NCI-H2196 (cell line): ENCODE data around the gene METTL2B.

Experiments
- DNase-seq: peaks from one replicate; lab custom pipeline; 2025; ENCODE audit not compliant: unreplicated experiment; lab: John Stamatoyannopoulos, UW

METTL2B gene, protein sequence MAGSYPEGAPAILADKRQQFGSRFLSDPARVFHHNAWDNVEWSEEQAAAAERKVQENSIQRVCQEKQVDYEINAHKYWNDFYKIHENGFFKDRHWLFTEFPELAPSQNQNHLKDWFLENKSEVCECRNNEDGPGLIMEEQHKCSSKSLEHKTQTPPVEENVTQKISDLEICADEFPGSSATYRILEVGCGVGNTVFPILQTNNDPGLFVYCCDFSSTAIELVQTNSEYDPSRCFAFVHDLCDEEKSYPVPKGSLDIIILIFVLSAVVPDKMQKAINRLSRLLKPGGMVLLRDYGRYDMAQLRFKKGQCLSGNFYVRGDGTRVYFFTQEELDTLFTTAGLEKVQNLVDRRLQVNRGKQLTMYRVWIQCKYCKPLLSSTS

DNA sequence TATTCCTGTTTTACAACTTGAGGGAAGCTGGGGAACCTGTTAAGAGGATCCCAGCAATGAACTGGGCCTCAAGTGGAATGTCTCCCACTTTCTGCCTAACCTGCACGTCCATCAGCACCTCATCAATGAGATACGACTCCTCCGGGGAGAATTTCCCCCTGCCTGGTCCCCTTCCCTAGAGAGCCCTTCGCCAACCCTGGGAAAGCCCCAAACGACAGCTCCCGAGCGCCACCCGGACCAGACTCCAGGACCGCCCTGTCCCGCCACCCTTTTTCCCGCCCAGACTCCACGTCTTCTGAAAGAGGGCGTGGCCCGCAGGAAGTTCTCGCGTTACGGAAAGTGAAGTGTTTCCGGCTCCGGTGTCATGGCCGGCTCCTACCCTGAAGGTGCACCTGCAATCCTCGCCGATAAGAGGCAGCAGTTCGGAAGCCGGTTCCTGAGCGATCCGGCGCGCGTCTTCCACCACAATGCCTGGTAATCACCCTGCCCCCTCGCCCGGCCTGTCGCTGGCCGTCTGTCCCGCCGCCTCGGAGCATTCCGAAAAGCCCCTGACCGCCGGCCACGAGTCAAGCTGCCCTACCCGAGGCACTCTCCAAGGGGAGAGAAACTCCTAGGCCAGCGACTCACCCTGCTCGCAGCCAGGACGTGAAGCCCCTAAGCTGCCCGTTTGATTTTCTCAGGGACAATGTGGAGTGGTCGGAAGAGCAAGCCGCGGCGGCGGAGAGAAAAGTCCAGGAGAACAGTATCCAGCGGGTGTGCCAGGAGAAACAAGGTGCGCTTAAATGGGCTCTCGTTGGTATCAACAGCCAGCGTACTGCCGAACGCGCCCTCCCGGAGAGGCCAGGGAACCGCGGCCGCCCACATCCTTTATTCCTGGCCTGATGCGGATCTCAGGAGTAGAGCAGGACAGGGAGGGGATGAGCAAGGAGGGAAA is at the start of gene METTL2B:
Gene METTL2B, plus strand, starts transcription at position 347 of the 934 bp plus-strand sequence. Its CDS starts 18 bp downstream, at position 365.
- peak; percentile 95 for DNase-seq

GRCh38 chr7:128427289-128427891 is 49.2 kb upstream of the METTL2B start:
- peak; percentile 73 for DNase-seq

DNA sequence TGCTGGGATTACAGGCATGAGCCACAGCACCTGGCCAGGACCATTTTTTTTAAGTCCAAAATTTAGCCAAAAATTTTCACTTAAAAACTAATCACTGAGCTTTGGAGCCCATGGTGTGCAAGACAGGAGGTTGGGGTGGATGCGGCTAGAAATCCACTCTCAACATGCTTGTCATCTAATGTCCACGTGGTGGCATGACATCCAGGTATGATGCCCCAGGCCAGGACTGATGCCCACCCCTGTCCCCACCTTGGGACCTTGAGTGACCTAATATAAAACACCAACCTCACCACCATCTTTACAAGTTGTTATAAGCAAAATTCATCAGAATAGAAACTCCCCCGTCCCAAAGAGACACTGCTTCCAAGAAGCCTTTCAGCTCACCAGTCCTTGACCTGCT is 46.3 kb upstream of the METTL2B start:
- no peak for DNase-seq

- no peak for DNase-seq
Observed at GRCh38 chr7:128431221-128431620, 45.3 kb upstream of the METTL2B start.

DNA sequence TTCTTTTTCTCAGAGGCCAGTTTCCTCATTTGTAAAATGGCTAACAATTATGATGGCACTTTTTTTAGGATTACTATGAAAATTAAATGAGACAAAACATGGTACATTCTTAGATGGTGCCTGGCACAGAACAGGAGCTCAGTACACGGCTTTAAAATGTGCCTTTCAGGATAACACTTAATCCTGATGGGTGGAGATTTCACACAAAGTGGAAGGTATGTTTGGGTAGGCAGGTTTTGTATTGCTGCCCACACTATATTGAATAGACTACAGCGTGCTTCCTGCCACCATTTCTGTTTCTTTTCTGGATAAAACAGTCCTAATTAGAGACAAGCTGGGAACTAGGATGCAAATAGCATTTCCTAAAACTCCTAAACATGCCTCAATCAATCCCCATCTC is 44.8 kb upstream of the METTL2B start:
- DNase-seq = no peak

DNA sequence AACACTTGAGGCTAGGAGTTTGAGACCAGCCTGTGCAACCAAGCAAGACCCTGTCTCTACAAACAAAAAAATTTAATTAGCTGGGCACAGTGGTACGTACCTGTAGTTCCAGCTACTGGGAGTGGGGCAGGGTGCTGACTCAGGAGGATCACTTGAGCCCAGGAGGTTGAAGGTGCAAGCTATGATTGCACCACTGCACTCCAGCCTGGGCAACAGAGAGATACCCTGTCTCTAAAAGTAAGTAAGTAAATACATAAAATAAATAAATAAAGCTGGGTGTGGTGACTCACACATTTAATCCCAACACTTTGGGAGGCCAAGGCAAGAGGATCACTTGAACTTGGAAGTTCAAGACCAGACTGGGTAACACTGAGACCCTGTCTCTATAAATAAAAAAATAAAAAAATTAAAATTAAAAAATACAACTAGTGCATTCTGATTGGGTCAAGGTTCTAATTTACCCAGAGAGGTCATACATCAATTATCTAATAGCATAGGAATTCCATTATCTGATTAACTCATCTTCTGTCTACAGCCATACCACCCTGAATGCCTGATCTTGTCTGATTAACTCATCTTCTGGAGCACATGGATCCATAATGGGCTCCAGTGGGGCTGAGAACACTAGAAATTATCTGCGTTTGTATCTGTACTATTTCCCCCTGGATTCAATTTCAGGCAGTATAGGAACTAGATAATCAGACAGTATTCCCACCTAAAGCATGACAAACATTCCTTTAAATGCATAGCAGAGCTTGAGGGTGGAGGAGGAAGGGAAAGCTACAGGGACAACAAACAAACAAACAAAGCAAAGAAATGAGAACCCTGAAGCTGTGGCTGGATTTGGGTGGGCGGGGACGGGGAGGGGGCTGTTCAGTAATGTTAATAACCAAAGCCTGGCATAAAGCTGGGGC is 41.9 kb upstream of the METTL2B start:
- DNase-seq = no peak

DNA sequence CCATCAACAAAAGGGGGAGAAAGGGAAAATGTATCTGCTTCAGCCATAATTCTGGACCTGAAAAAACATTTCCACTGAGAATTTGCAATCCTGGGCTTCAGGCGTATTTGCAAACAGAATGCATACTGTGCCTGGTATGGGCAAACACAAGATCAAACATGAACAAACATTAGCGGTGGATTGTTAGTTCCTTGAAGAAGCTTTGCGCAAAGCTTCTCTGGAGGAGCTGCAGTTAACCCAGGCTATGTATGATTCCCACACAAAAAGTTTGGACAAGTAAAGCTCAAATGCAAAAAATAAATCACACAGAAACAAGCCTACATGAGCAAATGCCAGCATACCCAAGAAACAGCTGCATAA is 41.2 kb upstream of the METTL2B start:
- DNase-seq = no peak

DNA sequence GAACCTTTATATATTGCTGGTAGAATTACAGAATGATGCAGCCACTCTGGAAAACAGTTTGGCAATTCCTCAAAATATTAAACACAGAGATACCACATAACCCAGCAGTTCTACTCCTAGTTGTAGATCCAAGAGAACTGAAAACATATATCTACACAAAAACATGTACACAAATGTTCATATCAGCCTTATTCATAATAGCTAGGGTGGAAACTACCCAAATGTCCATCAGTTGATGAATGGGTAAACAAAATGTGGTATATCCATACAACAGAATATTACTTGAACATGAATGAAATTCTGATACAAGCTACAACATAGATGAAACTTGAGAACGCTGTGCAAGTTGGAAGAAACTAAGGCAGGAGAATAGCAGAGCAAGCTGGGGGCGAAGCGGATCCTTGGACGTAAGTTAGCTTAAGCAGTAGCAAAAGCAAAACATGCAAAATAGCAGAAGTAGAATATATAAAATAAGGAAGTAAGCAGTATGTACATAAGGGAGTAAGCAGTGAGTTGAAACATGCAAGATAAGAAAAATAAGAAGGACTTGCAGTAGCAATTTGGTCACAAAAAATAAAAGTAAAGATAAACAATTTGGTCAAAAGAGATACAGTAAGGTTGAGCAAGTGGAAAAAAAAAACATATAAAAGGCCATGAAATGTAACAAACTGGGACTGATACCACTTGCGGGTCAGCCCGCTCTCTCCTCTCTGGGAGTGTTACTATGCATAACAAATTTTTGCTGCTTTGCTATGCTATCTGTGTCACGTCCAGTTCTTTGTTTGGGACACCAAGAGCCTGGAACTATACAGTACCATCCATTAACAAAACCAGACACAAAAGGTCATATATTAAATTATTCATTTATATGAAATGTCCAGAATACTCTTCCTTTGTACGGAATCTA is 38.9 kb upstream of the METTL2B start:
- DNase-seq = no peak

- no peak for DNase-seq
Observed at GRCh38 chr7:128442356-128442755, 34.2 kb upstream of the METTL2B start.

DNA sequence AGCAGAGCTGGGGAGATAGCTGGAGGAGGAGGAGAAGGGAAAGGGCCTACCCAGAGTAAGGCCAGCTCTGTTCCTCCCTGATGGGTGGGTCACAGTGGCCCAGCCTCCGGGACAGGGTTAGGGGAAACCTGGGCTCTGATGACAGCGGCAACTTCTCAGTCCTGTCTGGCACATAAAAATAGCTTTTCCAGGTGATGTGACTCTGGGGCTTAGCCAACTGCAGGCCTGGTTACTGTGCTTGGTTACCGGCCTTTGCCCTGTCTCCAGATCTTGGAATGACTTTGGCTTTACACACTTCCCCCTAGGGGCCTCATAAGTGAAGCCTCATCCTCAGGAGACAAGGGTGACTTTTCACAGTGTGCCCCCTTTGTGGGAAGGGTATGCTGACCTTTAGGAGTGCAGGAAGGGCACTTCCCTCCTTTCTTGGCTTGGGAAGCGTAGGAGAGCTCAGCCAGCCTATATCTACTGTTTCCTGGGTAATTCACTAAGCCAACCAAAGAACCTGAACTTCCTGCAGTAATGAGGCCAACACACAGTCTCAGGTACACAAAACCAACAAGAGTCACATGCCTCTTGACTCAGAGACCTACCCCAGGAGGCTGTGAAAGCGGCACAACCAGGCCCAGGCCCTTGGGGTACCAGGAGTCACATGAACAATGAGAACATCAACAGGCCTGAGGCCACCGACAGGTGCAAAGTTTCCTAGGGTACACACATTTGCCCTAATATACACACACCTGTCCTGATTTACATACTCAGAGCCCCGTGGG is 32.5 kb upstream of the METTL2B start:
- DNase-seq = no peak

DNA sequence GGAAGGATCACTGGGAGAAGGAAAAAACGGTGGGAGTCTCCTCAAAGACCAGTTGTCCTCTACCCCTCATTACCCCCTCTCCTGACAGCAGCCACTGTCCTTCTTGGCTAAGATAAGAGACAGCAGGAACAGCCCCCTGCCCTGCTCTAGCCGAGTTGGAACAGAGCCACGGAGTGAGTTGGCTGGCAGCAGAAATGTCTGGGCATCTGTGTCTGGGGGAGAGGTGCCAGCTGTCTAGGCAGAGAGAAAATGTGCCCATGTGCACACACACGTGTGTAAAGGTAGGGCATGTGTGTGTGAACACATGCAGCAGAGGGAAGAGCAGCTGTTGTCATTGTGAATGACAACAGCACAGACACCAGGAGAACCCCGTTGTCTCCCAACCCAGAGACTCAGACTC is 30.2 kb upstream of the METTL2B start:
- DNase-seq = no peak

GRCh38 chr7:128447941-128448564 is 28.5 kb upstream of the METTL2B start:
- DNase-seq = no peak

DNA sequence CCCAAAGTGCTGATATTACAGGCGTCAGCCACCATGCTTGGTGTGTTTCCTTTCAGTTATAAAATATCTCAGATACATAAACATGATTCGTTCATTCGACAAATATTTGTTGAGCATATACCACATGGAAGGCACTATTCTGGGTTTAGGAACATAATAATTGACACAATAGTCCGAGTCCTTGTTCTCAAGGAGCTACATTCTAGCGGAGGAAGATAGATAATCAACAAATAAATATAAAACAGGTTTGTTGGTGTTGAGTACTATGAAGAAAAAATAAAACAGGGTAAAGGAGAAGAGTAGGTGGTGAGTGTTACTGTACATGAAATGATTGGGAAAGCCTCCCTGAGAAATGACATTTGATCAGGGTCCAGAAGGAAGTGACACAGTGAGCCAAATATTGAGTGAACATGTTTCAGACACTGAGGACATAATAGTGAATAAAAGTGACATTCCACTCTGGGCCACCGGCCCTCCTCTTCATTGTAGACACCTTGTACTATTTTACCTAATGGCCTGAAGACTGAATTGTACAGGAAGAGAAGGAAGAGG is 27.7 kb upstream of the METTL2B start:
- no peak for DNase-seq

GRCh38 chr7:128450409-128450808 is 26.1 kb upstream of the METTL2B start:
- DNase-seq = no peak

DNA sequence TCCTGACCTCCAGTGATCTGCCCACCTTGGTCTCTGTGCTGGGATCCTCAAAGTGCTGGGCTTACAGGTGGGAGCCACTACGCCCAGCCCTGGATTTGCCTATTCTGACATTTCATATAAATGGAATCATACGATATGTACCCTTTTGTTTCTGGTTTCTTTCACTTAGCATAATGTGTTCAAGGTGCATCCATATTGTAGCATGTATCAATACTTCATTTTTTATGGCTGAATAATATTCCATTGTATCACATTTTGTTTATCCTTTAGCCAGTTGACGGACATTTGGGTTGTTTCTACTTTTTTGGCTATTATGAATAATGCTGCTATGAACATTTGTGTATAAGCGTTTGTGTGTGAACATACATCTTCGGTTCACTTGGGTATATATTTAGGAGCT is 25.6 kb upstream of the METTL2B start:
- DNase-seq = no peak

DNA sequence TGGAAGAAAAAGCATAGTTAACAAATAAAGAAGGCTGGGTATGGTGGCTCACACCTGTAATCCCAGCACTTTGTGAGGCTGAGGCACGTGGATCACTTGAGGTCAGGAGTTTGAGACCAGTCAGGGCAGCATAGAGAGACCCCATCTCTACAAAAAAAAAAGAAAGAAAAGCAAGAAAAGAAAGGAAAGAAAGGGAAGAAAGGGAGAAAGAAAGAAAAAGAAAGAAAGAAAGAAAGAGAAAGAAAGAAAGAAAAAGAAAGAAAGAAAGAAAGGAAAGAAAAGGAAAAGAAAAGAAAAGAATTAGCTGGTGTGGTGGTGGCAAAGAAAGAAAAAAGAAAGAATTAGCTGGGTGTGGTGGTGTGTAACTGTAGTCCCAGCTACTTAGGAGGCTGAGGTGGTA is 24.0 kb upstream of the METTL2B start:
- no peak for DNase-seq

- DNase-seq = no peak
Observed at GRCh38 chr7:128453836-128454804, 22.4 kb upstream of the METTL2B start.
